ENCODE measurements around the gene SLC37A4. TPM values are rescaled to one million over a fixed set of nuclear protein-coding genes. Genes with fewer than 3 reads are reported as not detected.
"Not testable (repeated sequence)": the region's sequence is repeated elsewhere in the genome, so short reads cannot be mapped to it uniquely, and the experiment has no call there.

SLC37A4 gene
- total and polyA plus RNA-seq, 2 of the 8 experiments (the other 6 are each of a cell fraction or from before 2014, with no cell fraction given), result 35.1 to 91.9 TPM

- not testable (repeated sequence) for H3K23me2 ChIP-seq (ENCODE audit: low read depth, low read length); H2BK5ac ChIP-seq (ENCODE audit: low read depth, low read length); H3K79me1 ChIP-seq (ENCODE audit: low read depth, low read length); H4K5ac ChIP-seq (ENCODE audit: insufficient read length, low read depth, low read length); H3K4me2 ChIP-seq (ENCODE audit: insufficient read depth in 1 of 2, low read depth in 2 of 2, low read length in 2 of 2); H3K4me3 ChIP-seq (ENCODE audit: extremely low read depth in 1 of 4, insufficient read depth in 2 of 4, low read depth in 3 of 4, low read length in 4 of 4); H3K36me3 ChIP-seq (ENCODE audit: control insufficient read depth in 2 of 4, insufficient read depth in 4 of 4, low read length in 3 of 4); H4K91ac ChIP-seq (replicated peaks; ENCODE audit: insufficient read length, low read length); H3K27ac ChIP-seq (ENCODE audit: low read depth, low read length); H2BK120ac ChIP-seq (replicated peaks; ENCODE audit: low read depth, low read length); H2BK20ac ChIP-seq (ENCODE audit: low read length); H3K9ac ChIP-seq (replicated peaks in 1 of 4; ENCODE audit: extremely low read depth in 1 of 4, low read depth in 3 of 4, low read length in 3 of 4); H3K14ac ChIP-seq (ENCODE audit: insufficient read length); DNase-seq (ENCODE audit: low read depth in 1 of 2, low spot score in 2 of 2); H2BK12ac ChIP-seq (ENCODE audit: low read depth, low read length); H3K18ac ChIP-seq (ENCODE audit: extremely low read depth, low read length); H2BK15ac ChIP-seq (ENCODE audit: low read length); H3K9me3 ChIP-seq (ENCODE audit: insufficient read depth in 2 of 2, low read depth in 1 of 2, low read length in 1 of 2); FAIRE-seq; H3K27me3 ChIP-seq (replicated peaks in 1 of 4; ENCODE audit: control insufficient read depth in 3 of 4, extremely low read depth in 1 of 4, insufficient read depth in 3 of 4, low read length in 3 of 4); H4K20me1 ChIP-seq (replicated peaks in 1 of 2; ENCODE audit: control insufficient read depth in 1 of 2, insufficient read depth in 2 of 2, low read length in 2 of 2); H3K4ac ChIP-seq (replicated peaks; ENCODE audit: insufficient read length, low read depth, low read length); H2AFZ ChIP-seq (ENCODE audit: low read length); H3K23ac ChIP-seq (ENCODE audit: insufficient read length); H2AK5ac ChIP-seq (ENCODE audit: low read depth, low read length); H3K56ac ChIP-seq (replicated peaks; ENCODE audit: insufficient read length, low read depth, low read length); H4K8ac ChIP-seq (ENCODE audit: extremely low read depth, insufficient read depth, low read length)
- CTCF ChIA-PET (ENCODE audit: partially characterized antibody), result interaction anchor here (1.0 to 1.5 kb wide), 5 partner anchors 8 to 36 kb away, joined by 3 to 4 read pairs (median 4); partner anchors contain the start of gene CENATAC
- 96% methylated on average over 10 of the region's 10 CpGs; no CpG with 5 or more reads in 1 of the 2 experiments for WGBS, 2 experiments (ENCODE audit: extremely low coverage in 1 of 2, insufficient coverage in 1 of 2, insufficient read length in 1 of 2, insufficient replicate concordance in 2 of 2, low coverage in 1 of 2, low lambda C conversion rate in 2 of 2, missing lambda C conversion rate in 1 of 2)
- Histone ChIP-seq H3K4me1 (replicated peaks in 1 of 4; ENCODE audit: control insufficient read depth in 3 of 4, insufficient read depth in 4 of 4, low read length in 3 of 4) (peaks cover 6 to 11% (median 10%) of the 10 kb centered on the region in 4 experiments), H3K79me2 (ENCODE audit: control insufficient read depth in 1 of 2, insufficient read depth in 2 of 2, low read length in 2 of 2) (peaks cover 0 to 13% of the 10 kb centered on the region in 2 experiments; a peak in 1 of 4 replicates)
- POLR2A ChIA-PET (ENCODE audit: partially characterized antibody), result interaction anchor here (0.9 to 1.1 kb wide), 3 partner anchors 15 to 242 kb away, joined by 3 to 4 read pairs (median 3); partner anchors contain the start of genes DDX6, RPS25 and TRAPPC4
Measured at GRCh38 chr11:119033421-119033820, 2.7 kb upstream of the SLC37A4 start.
